Fibroblast of skin of right quadriceps (primary cell): ENCODE results near the gene PDGFRB.

ENCODE experiments used
- DNase-seq: peaks from one replicate; pipeline ENCODE4 v3.0.0-alpha.2; 2013

Gene PDGFRB

GRCh38 chr5:150162142-150162513, 6.5 kb upstream of the PDGFRB start:
- DNase-seq, result no peak

GRCh38 chr5:150161242-150162141, 5.8 kb upstream of the PDGFRB start:
- peak; percentile 73 for DNase-seq

- no peak for DNase-seq
Observed at GRCh38 chr5:150160448-150161081, 4.9 kb upstream of the PDGFRB start.

- DNase-seq, result peak; percentile 85
Observed at GRCh38 chr5:150159741-150160179, 4.1 kb upstream of the PDGFRB start.

GRCh38 chr5:150159031-150159430, 3.4 kb upstream of the PDGFRB start:
- no peak for DNase-seq

- DNase-seq, result peak; percentile 41
Observed at GRCh38 chr5:150158170-150158949, 2.7 kb upstream of the PDGFRB start.

- no peak for DNase-seq
Observed at GRCh38 chr5:150157168-150157567, 1.5 kb upstream of the PDGFRB start.

GRCh38 chr5:150156540-150156939, 895 bp upstream of the PDGFRB start:
- DNase-seq, result no peak

- DNase-seq, result no peak
Observed at GRCh38 chr5:150156027-150156368, 353 bp upstream of the PDGFRB start.

GRCh38 chr5:150154618-150155128, 972 bp downstream of the PDGFRB start:
- no peak for DNase-seq

- peak; percentile 75 for DNase-seq
Observed at GRCh38 chr5:150153957-150154617, 1.6 kb downstream of the PDGFRB start.

GRCh38 chr5:150153483-150153882, 2.2 kb downstream of the PDGFRB start:
- DNase-seq, result no peak

- DNase-seq, result no peak
Observed at GRCh38 chr5:150152636-150153462, 2.8 kb downstream of the PDGFRB start.

GRCh38 chr5:150149618-150150017, 6.0 kb downstream of the PDGFRB start:
- DNase-seq, result no peak

GRCh38 chr5:150148117-150148927, 7.3 kb downstream of the PDGFRB start:
- no peak for DNase-seq

- DNase-seq, result no peak
Observed at GRCh38 chr5:150147670-150148069, 8.0 kb downstream of the PDGFRB start.

GRCh38 chr5:150146862-150147601, 8.6 kb downstream of the PDGFRB start:
- DNase-seq, result no peak

GRCh38 chr5:150146235-150146634, 9.4 kb downstream of the PDGFRB start:
- DNase-seq, result no peak

GRCh38 chr5:150144879-150145278, 10.8 kb downstream of the PDGFRB start:
- DNase-seq, result no peak

GRCh38 chr5:150144246-150144801, 11.3 kb downstream of the PDGFRB start:
- DNase-seq, result peak; percentile 85
